HG03060 (cell line): ENCODE data around the gene SRC.

Source experiments
- ATAC-seq: cut with Tn5 transposase; IDR thresholded peaks from one replicate; pipeline ENCODE4 v1.9.1; 2021; ENCODE audit warnings: low read depth, moderate number of reproducible peaks; ENCODE audit not compliant: unreplicated experiment

The SRC gene

GRCh38 chr20:37442547-37442946 is 96.6 kb downstream of the SRC start:
- ATAC-seq: no peak

- ATAC-seq: no peak
These were observed 97.0 kb downstream of the SRC start for GRCh38 chr20:37442986-37443385.

- ATAC-seq: no peak
These were observed 97.7 kb downstream of the SRC start for GRCh38 chr20:37443596-37443995.

GRCh38 chr20:37445041-37445440 is 99.1 kb downstream of the SRC start:
- no peak for ATAC-seq

- no peak for ATAC-seq
These were observed 100.5 kb downstream of the SRC start for GRCh38 chr20:37446286-37447032.

- ATAC-seq: no peak
These were observed 101.7 kb downstream of the SRC start for GRCh38 chr20:37447688-37448087.

GRCh38 chr20:37449276-37449675 is 103.3 kb downstream of the SRC start:
- ATAC-seq: no peak

GRCh38 chr20:37450344-37450743 is 104.4 kb downstream of the SRC start:
- ATAC-seq: no peak

- no peak for ATAC-seq
These were observed 105.7 kb downstream of the SRC start for GRCh38 chr20:37451616-37452015.

GRCh38 chr20:37452236-37452635 is 106.3 kb downstream of the SRC start:
- ATAC-seq: no peak

GRCh38 chr20:37453288-37453687 is 107.3 kb downstream of the SRC start:
- no peak for ATAC-seq

- no peak for ATAC-seq
These were observed 107.9 kb downstream of the SRC start for GRCh38 chr20:37453836-37454235.

GRCh38 chr20:37454636-37455385 is 108.9 kb downstream of the SRC start:
- ATAC-seq: no peak
